Measurements from ENCODE around the gene ALDH4A1. TPM values are rescaled to one million over a fixed set of nuclear protein-coding genes. Genes with fewer than 3 reads are reported as not detected.

Gene ALDH4A1, protein sequence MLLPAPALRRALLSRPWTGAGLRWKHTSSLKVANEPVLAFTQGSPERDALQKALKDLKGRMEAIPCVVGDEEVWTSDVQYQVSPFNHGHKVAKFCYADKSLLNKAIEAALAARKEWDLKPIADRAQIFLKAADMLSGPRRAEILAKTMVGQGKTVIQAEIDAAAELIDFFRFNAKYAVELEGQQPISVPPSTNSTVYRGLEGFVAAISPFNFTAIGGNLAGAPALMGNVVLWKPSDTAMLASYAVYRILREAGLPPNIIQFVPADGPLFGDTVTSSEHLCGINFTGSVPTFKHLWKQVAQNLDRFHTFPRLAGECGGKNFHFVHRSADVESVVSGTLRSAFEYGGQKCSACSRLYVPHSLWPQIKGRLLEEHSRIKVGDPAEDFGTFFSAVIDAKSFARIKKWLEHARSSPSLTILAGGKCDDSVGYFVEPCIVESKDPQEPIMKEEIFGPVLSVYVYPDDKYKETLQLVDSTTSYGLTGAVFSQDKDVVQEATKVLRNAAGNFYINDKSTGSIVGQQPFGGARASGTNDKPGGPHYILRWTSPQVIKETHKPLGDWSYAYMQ
- total RNA-seq (ENCODE audit: low replicate concordance) = 16.1 and 18.9 TPM in 2 replicates

GRCh38 chr1:18902523-18903290, at the start of gene ALDH4A1:
Gene ALDH4A1 (minus strand): TSS chr1:18902555. CDS start chr1:18902523, 32 bp downstream.

DNA sequence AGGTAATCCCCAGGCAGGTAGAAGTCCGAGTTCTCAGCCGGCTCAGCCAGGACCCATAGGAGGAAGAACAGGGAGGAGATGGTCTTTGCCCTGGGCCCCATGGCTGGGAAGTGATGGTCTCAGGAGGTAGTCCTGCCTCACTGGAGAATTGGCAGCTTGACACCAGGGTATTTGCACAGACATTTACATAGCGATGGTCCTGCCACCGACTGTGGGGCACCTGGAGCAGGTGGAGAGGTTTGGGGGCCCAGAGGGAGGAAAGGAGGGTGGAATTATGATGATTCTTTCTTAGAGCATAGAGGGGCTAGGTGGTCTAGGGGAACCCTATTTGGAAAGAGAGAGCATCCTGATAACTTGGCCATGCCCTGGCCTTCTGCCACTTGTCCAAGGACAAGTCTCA, 42.8 kb downstream of the ALDH4A1 start, which contains the start of gene TAS1R2:
TAS1R2 (minus strand) TSS at position 101 of the 400 bp plus-strand sequence; CDS start at position 101, 0 bp downstream.

Other genes with a start within 250 kb of the ALDH4A1 start
- gene TAS1R2, start 42.9 kb downstream of the ALDH4A1 start, total RNA-seq (ENCODE audit: low replicate concordance) = not detected in 2 replicates
- gene IFFO2, start 54.1 kb upstream of the ALDH4A1 start, total RNA-seq (ENCODE audit: low replicate concordance) = 8.4 and 15.3 TPM in 2 replicates

Data from smooth muscle cell of the coronary artery (primary cell).